Diencephalon (tissue), 1 donor: ENCODE measurements around the gene SF3B4. TPM values are rescaled to one million over a fixed set of nuclear protein-coding genes. Genes with fewer than 3 reads are reported as not detected.

Experiments used
- total RNA-seq: library from RNA; depleted of rRNA; stranded (reverse); fragments of >200 nt; gene quantifications from one replicate; pipeline ENCODE4 v1.2.3, GENCODE V29; 2014

SF3B4 gene
- 10.4 TPM for total RNA-seq

GRCh38 chr1:149927563-149928400 lies at the start of gene SF3B4:
TSS of gene SF3B4 (minus strand) at chr1:149927803. CDS start at chr1:149927759, 44 bp downstream.

GRCh38 chr1:149936170-149936991 lies 8.8 kb upstream of the SF3B4 start, which contains the start of gene MTMR11:
TSS of gene MTMR11 (minus strand) at chr1:149936879. CDS start at chr1:149936647, 232 bp downstream.

GRCh38 chr1:149917571-149918144 lies 9.9 kb downstream of the SF3B4 start, which contains the start of gene SV2A:
TSS of gene SV2A (minus strand) at chr1:149917844. CDS start at chr1:149913840, 4,004 bp downstream.

GRCh38 chr1:149899460-149900284 lies 27.9 kb downstream of the SF3B4 start, which contains the start of gene BOLA1:
TSS of gene BOLA1 (plus strand) at chr1:149899568. CDS start at chr1:149900060, 492 bp downstream.

Other genes starting within 250 kb of the SF3B4 start
- 14.1 TPM for gene FCGR1A, start 145.1 kb downstream of the SF3B4 start, total RNA-seq
- gene BOLA1, start 28.2 kb downstream of the SF3B4 start, total RNA-seq: 11.8 TPM
- gene SV2A, start 10.0 kb downstream of the SF3B4 start, total RNA-seq: 183 TPM
- 6.2 TPM for gene MTMR11, start 9.1 kb upstream of the SF3B4 start, total RNA-seq
- 9.9 TPM for gene OTUD7B, start 82.9 kb upstream of the SF3B4 start, total RNA-seq
- 79.4 TPM for gene VPS45, start 140.0 kb upstream of the SF3B4 start, total RNA-seq
- 39.9 TPM for gene PLEKHO1, start 222.1 kb upstream of the SF3B4 start, total RNA-seq